ENCODE results near the gene FBLL1. TPM values are rescaled to one million over a fixed set of nuclear protein-coding genes. Genes with fewer than 3 reads are reported as not detected.
A peak's percentile ranks its signal among the peaks of the same experiment; 100 is the strongest.
"Not testable (repeated sequence)": the region's sequence is repeated elsewhere in the genome, so short reads cannot be mapped to it uniquely, and the experiment has no call there.

The FBLL1 gene
- total RNA-seq, 2 donors from 2014 or later = 0.37 to 1.6 TPM

- Mint-ChIP-seq H3K9me3 (no peaks in the 10 kb centered on the region), H3K4me3 (no peak overlapping the region), H3K27ac (no peak overlapping the region)
Observed at GRCh38 chr5:168563959-168564358, 34.9 kb downstream of the FBLL1 start.

GRCh38 chr5:168568738-168569137 is 39.6 kb downstream of the FBLL1 start:
- H3K27me3 Mint-ChIP-seq (ENCODE audit: low read depth) = no peaks in the 10 kb centered on the region
- DNase-seq = no peak
- H3K4me3 Mint-ChIP-seq = no peak overlapping the region
- ATAC-seq (replicated peaks in 1 of 2) = no peak
- H3K4me1 Mint-ChIP-seq (ENCODE audit: low read depth) = no peaks in the 10 kb centered on the region
- no peaks in the 10 kb centered on the region for H3K9me3 Mint-ChIP-seq
- peaks cover 2 to 8% of the 10 kb centered on the region in 2 donors for H3K36me3 Mint-ChIP-seq (ENCODE audit: insufficient read depth in 2 of 2)
- H3K27ac Mint-ChIP-seq = no peak overlapping the region

More at GRCh38 chr5:168563959-168564358, 34.9 kb downstream of the FBLL1 start:
- DNase-seq = no peak
- Mint-ChIP-seq H3K4me1 (ENCODE audit: low read depth) (no peaks in the 10 kb centered on the region), H3K36me3 (ENCODE audit: insufficient read depth in 2 of 2) (peaks cover 6 to 19% of the 10 kb centered on the region in 2 donors), H3K27me3 (ENCODE audit: low read depth) (no peaks in the 10 kb centered on the region)
- ATAC-seq (replicated peaks in 1 of 2) = no peak

- H3K27ac Mint-ChIP-seq = no peak overlapping the region
Observed at GRCh38 chr5:168570490-168571328, 41.6 kb downstream of the FBLL1 start.

GRCh38 chr5:168573663-168574062 is 44.6 kb downstream of the FBLL1 start:
- H3K9me3 Mint-ChIP-seq; DNase-seq; H3K27ac Mint-ChIP-seq; ATAC-seq (replicated peaks in 1 of 2); H3K27me3 Mint-ChIP-seq (ENCODE audit: low read depth); H3K4me3 Mint-ChIP-seq; H3K36me3 Mint-ChIP-seq (ENCODE audit: insufficient read depth in 2 of 2): not testable (repeated sequence)
- H3K4me1 Mint-ChIP-seq (ENCODE audit: low read depth) = peaks cover 31% of the 10 kb centered on the region

More at GRCh38 chr5:168570490-168571328, 41.6 kb downstream of the FBLL1 start:
- no peak for ATAC-seq (replicated peaks in 1 of 2)
- Mint-ChIP-seq H3K4me3 (no peak overlapping the region), H3K27me3 (ENCODE audit: low read depth) (no peaks in the 10 kb centered on the region), H3K9me3 (no peaks in the 10 kb centered on the region), H3K4me1 (ENCODE audit: low read depth) (peaks cover 5% of the 10 kb centered on the region), H3K36me3 (ENCODE audit: insufficient read depth in 2 of 2) (peaks cover 4 to 8% of the 10 kb centered on the region in 2 donors)
- no peak for DNase-seq

- ATAC-seq (replicated peaks in 1 of 2); H3K27me3 Mint-ChIP-seq (ENCODE audit: low read depth); H3K9me3 Mint-ChIP-seq; DNase-seq; H3K36me3 Mint-ChIP-seq (ENCODE audit: insufficient read depth in 2 of 2); H3K27ac Mint-ChIP-seq; H3K4me3 Mint-ChIP-seq: not testable (repeated sequence)
- H3K4me1 Mint-ChIP-seq (ENCODE audit: low read depth) = peaks cover 31% of the 10 kb centered on the region
Observed at GRCh38 chr5:168574156-168574555, 45.1 kb downstream of the FBLL1 start.

- H3K9me3 Mint-ChIP-seq = peaks cover 0 to 2% of the 10 kb centered on the region in 2 donors
- H3K36me3 Mint-ChIP-seq (ENCODE audit: insufficient read depth in 2 of 2) = peaks cover 4 to 8% of the 10 kb centered on the region in 2 donors
- ATAC-seq (replicated peaks in 1 of 2) = no peak
- peak overlapping the region; percentile 42 for H3K27ac Mint-ChIP-seq
- peak overlapping the region; percentile 7 to 21 for H3K4me3 Mint-ChIP-seq
- no peaks in the 10 kb centered on the region for H3K27me3 Mint-ChIP-seq (ENCODE audit: low read depth)
- no peak for DNase-seq
- peaks cover 43% of the 10 kb centered on the region for H3K4me1 Mint-ChIP-seq (ENCODE audit: low read depth)
Observed at GRCh38 chr5:168575391-168576372, 46.6 kb downstream of the FBLL1 start.

GRCh38 chr5:168578006-168578405 is 48.9 kb downstream of the FBLL1 start:
- Mint-ChIP-seq H3K27ac (peak overlapping the region; percentile 96), H3K9me3 (peaks cover 0 to 2% of the 10 kb centered on the region in 2 donors), H3K36me3 (ENCODE audit: insufficient read depth in 2 of 2) (peaks cover 4 to 8% of the 10 kb centered on the region in 2 donors), H3K27me3 (ENCODE audit: low read depth) (no peaks in the 10 kb centered on the region), H3K4me1 (ENCODE audit: low read depth) (peaks cover 44% of the 10 kb centered on the region), H3K4me3 (peak overlapping the region; percentile 88 to 99)
- ATAC-seq (replicated peaks in 1 of 2) (no peak), DNase-seq (peak in 1 of 2 donors; percentile 4)

GRCh38 chr5:168578538-168579487 is 49.7 kb downstream of the FBLL1 start, which contains the start of gene PANK3:
PANK3 (minus strand) TSS chr5:168579368; CDS start chr5:168579283, 85 bp downstream.
- ATAC-seq (replicated peaks in 1 of 2) (peak; percentile 80 to 81), DNase-seq (no peak)
- Mint-ChIP-seq H3K27me3 (ENCODE audit: low read depth) (no peaks in the 10 kb centered on the region), H3K4me3 (peak within 1 kb of the TSS; percentile 90 to 99), H3K27ac (peak within 1 kb of the TSS; percentile 98), H3K36me3 (ENCODE audit: insufficient read depth in 2 of 2) (peaks cover 4 to 8% of the 10 kb centered on the region in 2 donors), H3K4me1 (ENCODE audit: low read depth) (peaks cover 46% of the 10 kb centered on the region), H3K9me3 (peaks cover 0 to 2% of the 10 kb centered on the region in 2 donors)

GRCh38 chr5:168579488-168580226 is 50.6 kb downstream of the FBLL1 start:
- Mint-ChIP-seq H3K9me3 (peaks cover 0 to 2% of the 10 kb centered on the region in 2 donors), H3K4me1 (ENCODE audit: low read depth) (peaks cover 51% of the 10 kb centered on the region), H3K36me3 (ENCODE audit: insufficient read depth in 2 of 2) (peaks cover 4 to 8% of the 10 kb centered on the region in 2 donors), H3K27ac (peak overlapping the region; percentile 98), H3K27me3 (ENCODE audit: low read depth) (no peaks in the 10 kb centered on the region), H3K4me3 (peak overlapping the region; percentile 90 to 94)
- peak; percentile 97 to 98 for DNase-seq
- ATAC-seq (replicated peaks in 1 of 2) = peak; percentile 96 to 97

- ATAC-seq (replicated peaks in 1 of 2) (no peak), DNase-seq (peak in 1 of 2 donors; percentile 9)
- H3K4me3 Mint-ChIP-seq = peak overlapping the region; percentile 90 to 94
- H3K27ac Mint-ChIP-seq = peak overlapping the region; percentile 98
- H3K27me3 Mint-ChIP-seq (ENCODE audit: low read depth) = peaks cover 2% of the 10 kb centered on the region
- H3K9me3 Mint-ChIP-seq = peaks cover 0 to 2% of the 10 kb centered on the region in 2 donors
- H3K4me1 Mint-ChIP-seq (ENCODE audit: low read depth) = peaks cover 51% of the 10 kb centered on the region
- peaks cover 3 to 6% of the 10 kb centered on the region in 2 donors for H3K36me3 Mint-ChIP-seq (ENCODE audit: insufficient read depth in 2 of 2)
Observed at GRCh38 chr5:168580227-168580508, 51.1 kb downstream of the FBLL1 start.
